Measurements from ENCODE around the gene ZBTB2. TPM values are rescaled to one million over a fixed set of nuclear protein-coding genes. Genes with fewer than 3 reads are reported as not detected.

ZBTB2 gene, protein sequence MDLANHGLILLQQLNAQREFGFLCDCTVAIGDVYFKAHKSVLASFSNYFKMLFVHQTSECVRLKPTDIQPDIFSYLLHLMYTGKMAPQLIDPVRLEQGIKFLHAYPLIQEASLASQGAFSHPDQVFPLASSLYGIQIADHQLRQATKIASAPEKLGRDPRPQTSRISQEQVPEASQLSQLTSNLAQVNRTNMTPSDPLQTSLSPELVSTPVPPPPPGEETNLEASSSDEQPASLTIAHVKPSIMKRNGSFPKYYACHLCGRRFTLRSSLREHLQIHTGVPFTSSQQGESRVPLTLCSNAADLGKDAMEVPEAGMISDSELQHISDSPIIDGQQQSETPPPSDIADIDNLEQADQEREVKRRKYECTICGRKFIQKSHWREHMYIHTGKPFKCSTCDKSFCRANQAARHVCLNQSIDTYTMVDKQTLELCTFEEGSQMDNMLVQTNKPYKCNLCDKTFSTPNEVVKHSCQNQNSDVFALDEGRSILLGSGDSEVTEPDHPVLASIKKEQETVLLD
- total RNA-seq = 10 to 100 TPM; 27.4 to 36.9 (median 29.9) TPM
- total RNA-seq (2013) = 35.4 TPM

DNA sequence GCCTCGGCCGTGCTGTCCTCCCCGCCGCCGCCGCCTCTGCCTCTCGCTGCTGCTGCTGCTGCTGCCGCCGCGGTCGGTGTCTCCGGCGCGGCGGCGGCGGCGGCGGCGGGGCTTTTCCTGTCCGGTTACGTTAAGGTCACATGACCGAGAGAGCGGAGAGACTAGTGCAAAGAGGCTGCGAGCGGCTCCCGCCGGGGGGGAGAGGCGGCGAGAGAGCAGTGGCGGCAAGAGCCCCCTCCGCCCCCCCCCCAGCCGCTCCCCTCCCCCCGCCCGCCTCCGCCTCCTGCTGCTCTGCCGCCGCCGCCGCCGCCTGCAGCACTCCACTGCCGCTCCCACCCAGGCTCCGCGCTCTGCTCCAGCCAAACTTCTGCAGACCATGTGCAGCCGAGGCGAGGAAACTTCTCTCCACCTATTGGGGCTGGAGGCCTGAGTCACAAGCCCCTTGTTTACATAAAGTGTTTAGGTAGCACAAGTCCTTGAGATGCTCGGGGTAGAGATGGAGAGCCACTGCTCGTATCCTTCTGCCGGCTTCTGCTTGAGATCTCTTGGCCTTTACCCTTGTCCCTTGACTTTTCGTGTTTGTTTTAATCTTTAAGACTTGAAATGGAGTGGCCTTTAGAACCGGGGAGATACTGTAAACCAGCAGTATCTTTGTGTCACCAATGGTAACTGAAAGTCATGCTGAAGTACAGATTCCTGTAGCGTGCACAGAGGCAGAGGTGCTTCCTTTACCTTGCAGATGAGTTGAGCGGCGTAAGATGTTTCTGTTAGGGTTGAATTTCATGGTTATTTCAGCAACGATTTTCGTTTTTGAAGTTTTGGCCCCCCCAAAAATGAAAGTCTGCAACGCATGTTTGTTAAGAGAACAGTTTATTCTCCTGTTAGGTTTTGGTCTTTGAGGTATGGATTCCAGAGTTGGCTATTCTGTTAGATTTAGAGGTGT lies at the start of gene ZBTB2:
ZBTB2 (minus strand) TSS at position 89 of the 943 bp plus-strand sequence. CDS start 17,922 bp downstream, outside the sequence.
- no peaks in the 10 kb centered on the region for H3K27me3 Mint-ChIP-seq (ENCODE audit: low read depth in 2 of 2)
- ATAC-seq = peak; percentile 0 to 12 (median 2)
- TF ChIP-seq, protein P1, sequence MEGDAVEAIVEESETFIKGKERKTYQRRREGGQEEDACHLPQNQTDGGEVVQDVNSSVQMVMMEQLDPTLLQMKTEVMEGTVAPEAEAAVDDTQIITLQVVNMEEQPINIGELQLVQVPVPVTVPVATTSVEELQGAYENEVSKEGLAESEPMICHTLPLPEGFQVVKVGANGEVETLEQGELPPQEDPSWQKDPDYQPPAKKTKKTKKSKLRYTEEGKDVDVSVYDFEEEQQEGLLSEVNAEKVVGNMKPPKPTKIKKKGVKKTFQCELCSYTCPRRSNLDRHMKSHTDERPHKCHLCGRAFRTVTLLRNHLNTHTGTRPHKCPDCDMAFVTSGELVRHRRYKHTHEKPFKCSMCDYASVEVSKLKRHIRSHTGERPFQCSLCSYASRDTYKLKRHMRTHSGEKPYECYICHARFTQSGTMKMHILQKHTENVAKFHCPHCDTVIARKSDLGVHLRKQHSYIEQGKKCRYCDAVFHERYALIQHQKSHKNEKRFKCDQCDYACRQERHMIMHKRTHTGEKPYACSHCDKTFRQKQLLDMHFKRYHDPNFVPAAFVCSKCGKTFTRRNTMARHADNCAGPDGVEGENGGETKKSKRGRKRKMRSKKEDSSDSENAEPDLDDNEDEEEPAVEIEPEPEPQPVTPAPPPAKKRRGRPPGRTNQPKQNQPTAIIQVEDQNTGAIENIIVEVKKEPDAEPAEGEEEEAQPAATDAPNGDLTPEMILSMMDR (IDR thresholded peaks at IDR 0.05) = no peak
- H3K4me3 Mint-ChIP-seq = peak within 1 kb of the TSS; percentile 96
- peaks cover 52 to 62% of the 10 kb centered on the region in 2 donors for H3K4me1 Mint-ChIP-seq
- H3K27ac Mint-ChIP-seq = peak within 1 kb of the TSS; percentile 97 to 99
- peaks cover 3% of the 10 kb centered on the region for H3K36me3 ChIP-seq (ENCODE audit: control insufficient read depth, insufficient read depth, low read length)
- intact Hi-C loops (cut with micrococcal nuclease) = no loop called here
- peak; percentile 60 to 80 for DNase-seq
- no peaks in the 10 kb centered on the region for H3K27me3 ChIP-seq (ENCODE audit: control insufficient read depth, insufficient read depth, low read length)
- no peaks in the 10 kb centered on the region for H3K9me3 ChIP-seq (ENCODE audit: control insufficient read depth, insufficient read depth, low read length)
- H3K4me3 ChIP-seq (ENCODE audit: low read length) = peak within 1 kb of the TSS; percentile 70
- WGBS (ENCODE audit: insufficient coverage) = under 1% methylated on average over 45 of the region's 57 CpGs
- H3K27ac ChIP-seq (ENCODE audit: low read length) = peak within 1 kb of the TSS; percentile 95
- no peaks in the 10 kb centered on the region for H3K9me3 Mint-ChIP-seq
- H3K36me3 Mint-ChIP-seq = no peaks in the 10 kb centered on the region
- H3K4me1 ChIP-seq (ENCODE audit: control insufficient read depth, insufficient read depth, low read length) = peaks cover 42% of the 10 kb centered on the region

- DNase-seq (peak in 1 of 2 donors; percentile 67), ATAC-seq (peak in 2 of 3 donors; percentile 53 to 57)
- Histone ChIP-seq H3K27me3 (ENCODE audit: control insufficient read depth, insufficient read depth, low read length) (no peaks in the 10 kb centered on the region), H3K36me3 (ENCODE audit: control insufficient read depth, insufficient read depth, low read length) (peaks cover 2% of the 10 kb centered on the region), H3K27ac (ENCODE audit: low read length) (peak overlapping the region; percentile 9), H3K4me3 (ENCODE audit: low read length) (no peak overlapping the region), H3K9me3 (ENCODE audit: control insufficient read depth, insufficient read depth, low read length) (no peaks in the 10 kb centered on the region), H3K4me1 (ENCODE audit: control insufficient read depth, insufficient read depth, low read length) (peaks cover 6% of the 10 kb centered on the region)
- intact Hi-C loops (cut with micrococcal nuclease) = loop anchor here (1.0 to 2.0 kb wide), 2 partner anchors 35 to 684 kb away; no protein-coding TSS in a partner anchor
- TF ChIP-seq, protein P1 (IDR thresholded peaks at IDR 0.05) = peak; percentile 62
- Mint-ChIP-seq H3K27me3 (ENCODE audit: low read depth in 2 of 2) (no peaks in the 10 kb centered on the region), H3K9me3 (no peaks in the 10 kb centered on the region), H3K4me3 (peak overlapping the region; percentile 55), H3K27ac (peak overlapping the region; percentile 84 to 85), H3K4me1 (peaks cover 25 to 33% of the 10 kb centered on the region in 2 donors), H3K36me3 (no peaks in the 10 kb centered on the region)
- no CpG with 5 or more reads among the region's 2 CpGs for WGBS (ENCODE audit: insufficient coverage)
Measured at GRCh38 chr6:151440930-151441329, 49.6 kb upstream of the ZBTB2 start.

- Mint-ChIP-seq H3K36me3 (no peaks in the 10 kb centered on the region), H3K4me1 (peaks cover 25 to 33% of the 10 kb centered on the region in 2 donors), H3K27me3 (ENCODE audit: low read depth in 2 of 2) (no peaks in the 10 kb centered on the region), H3K4me3 (peak overlapping the region; percentile 55), H3K9me3 (no peaks in the 10 kb centered on the region), H3K27ac (peak overlapping the region; percentile 84 to 85)
- Histone ChIP-seq H3K36me3 (ENCODE audit: control insufficient read depth, insufficient read depth, low read length) (peaks cover 2% of the 10 kb centered on the region), H3K27ac (ENCODE audit: low read length) (peak overlapping the region; percentile 9), H3K4me1 (ENCODE audit: control insufficient read depth, insufficient read depth, low read length) (peaks cover 6% of the 10 kb centered on the region), H3K4me3 (ENCODE audit: low read length) (no peak overlapping the region), H3K27me3 (ENCODE audit: control insufficient read depth, insufficient read depth, low read length) (no peaks in the 10 kb centered on the region), H3K9me3 (ENCODE audit: control insufficient read depth, insufficient read depth, low read length) (no peaks in the 10 kb centered on the region)
- TF ChIP-seq, protein P1 (IDR thresholded peaks at IDR 0.05) = no peak
- ATAC-seq (peak in 1 of 3 donors; percentile 49), DNase-seq (no peak)
- intact Hi-C loops (cut with micrococcal nuclease) = loop anchor here (2.0 kb wide), 1 partner anchor 684 kb away; no protein-coding TSS in a partner anchor
- WGBS (ENCODE audit: insufficient coverage) = 0% methylated on average over 1 of the region's 1 CpG
Measured at GRCh38 chr6:151440498-151440897, 49.1 kb upstream of the ZBTB2 start.
